ENCODE data around the gene OLIG1.

OLIG1 gene

DNA sequence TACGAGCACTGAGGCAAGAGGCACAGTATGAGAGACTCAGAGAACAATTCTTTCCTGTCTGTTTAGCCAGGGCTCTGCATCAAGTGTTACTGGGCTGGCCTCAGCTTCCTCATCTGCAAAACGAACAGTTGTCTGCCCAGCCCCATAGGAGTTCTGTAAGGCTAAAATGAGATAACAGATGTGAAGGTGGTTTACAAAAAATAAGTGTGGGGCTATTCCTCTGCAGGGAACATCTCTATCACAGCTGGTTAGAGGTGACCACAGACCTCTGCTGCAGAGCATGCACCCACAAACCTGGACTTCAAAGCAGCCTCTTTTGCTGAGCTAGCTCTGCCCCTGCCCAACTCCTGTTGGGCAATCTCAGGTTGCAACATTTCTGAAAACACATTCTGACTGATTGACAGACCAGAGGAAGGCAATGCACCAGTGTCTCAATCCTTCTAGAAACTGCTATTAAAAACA lies 10.5 kb upstream of the OLIG1 start:
- H3K4me3 ChIP-seq (ENCODE audit: low read depth in 1 of 5, low read length in 5 of 5): no peak overlapping the region
- H3K9me3 ChIP-seq (ENCODE audit: control insufficient read depth in 5 of 5, low read length in 5 of 5): no peaks in the 10 kb centered on the region
- H3K9ac ChIP-seq (ENCODE audit: low read length in 5 of 5): no peak overlapping the region
- H3K27me3 ChIP-seq (ENCODE audit: control insufficient read depth in 5 of 5, insufficient read depth in 4 of 5, low read length in 5 of 5): peaks cover 6 to 28% (median 20%) of the 10 kb centered on the region in 5 donors
- H3K4me1 ChIP-seq (ENCODE audit: control insufficient read depth in 5 of 5, insufficient read depth in 5 of 5, low read length in 5 of 5): peaks cover 2 to 20% (median 18%) of the 10 kb centered on the region in 5 donors
- H3K36me3 ChIP-seq (ENCODE audit: control insufficient read depth in 5 of 5, insufficient read depth in 5 of 5, low read length in 5 of 5): no peaks in the 10 kb centered on the region
- H3K27ac ChIP-seq (ENCODE audit: low read depth, low read length): no peak overlapping the region

- peaks cover 10 to 29% (median 25%) of the 10 kb centered on the region in 5 donors for H3K27me3 ChIP-seq (ENCODE audit: control insufficient read depth in 5 of 5, insufficient read depth in 4 of 5, low read length in 5 of 5)
- H3K36me3 ChIP-seq (ENCODE audit: control insufficient read depth in 5 of 5, insufficient read depth in 5 of 5, low read length in 5 of 5): no peaks in the 10 kb centered on the region
- peaks cover 2 to 20% (median 18%) of the 10 kb centered on the region in 5 donors for H3K4me1 ChIP-seq (ENCODE audit: control insufficient read depth in 5 of 5, insufficient read depth in 5 of 5, low read length in 5 of 5)
- no peaks in the 10 kb centered on the region for H3K9me3 ChIP-seq (ENCODE audit: control insufficient read depth in 5 of 5, low read length in 5 of 5)
- H3K9ac ChIP-seq (ENCODE audit: low read length in 5 of 5): no peak overlapping the region
- H3K4me3 ChIP-seq (ENCODE audit: low read depth in 1 of 5, low read length in 5 of 5): no peak overlapping the region
- no peak overlapping the region for H3K27ac ChIP-seq (ENCODE audit: low read depth, low read length)
Observed at GRCh38 chr21:33061233-33061632, 8.7 kb upstream of the OLIG1 start.

GRCh38 chr21:33063375-33063883 lies 6.5 kb upstream of the OLIG1 start:
- peaks cover 24 to 48% (median 46%) of the 10 kb centered on the region in 5 donors for H3K27me3 ChIP-seq (ENCODE audit: control insufficient read depth in 5 of 5, insufficient read depth in 4 of 5, low read length in 5 of 5)
- no peak overlapping the region for H3K4me3 ChIP-seq (ENCODE audit: low read depth in 1 of 5, low read length in 5 of 5)
- peaks cover 0 to 2% (median 1%) of the 10 kb centered on the region in 5 donors for H3K9me3 ChIP-seq (ENCODE audit: control insufficient read depth in 5 of 5, low read length in 5 of 5)
- H3K27ac ChIP-seq (ENCODE audit: low read depth, low read length): no peak overlapping the region
- H3K9ac ChIP-seq (ENCODE audit: low read length in 5 of 5): no peak overlapping the region
- H3K4me1 ChIP-seq (ENCODE audit: control insufficient read depth in 5 of 5, insufficient read depth in 5 of 5, low read length in 5 of 5): peaks cover 2 to 17% (median 15%) of the 10 kb centered on the region in 5 donors
- H3K36me3 ChIP-seq (ENCODE audit: control insufficient read depth in 5 of 5, insufficient read depth in 5 of 5, low read length in 5 of 5): no peaks in the 10 kb centered on the region

- no peak overlapping the region for H3K9ac ChIP-seq (ENCODE audit: low read length in 5 of 5)
- H3K36me3 ChIP-seq (ENCODE audit: control insufficient read depth in 5 of 5, insufficient read depth in 5 of 5, low read length in 5 of 5): no peaks in the 10 kb centered on the region
- peaks cover 29 to 55% (median 52%) of the 10 kb centered on the region in 5 donors for H3K27me3 ChIP-seq (ENCODE audit: control insufficient read depth in 5 of 5, insufficient read depth in 4 of 5, low read length in 5 of 5)
- H3K4me1 ChIP-seq (ENCODE audit: control insufficient read depth in 5 of 5, insufficient read depth in 5 of 5, low read length in 5 of 5): peaks cover 2 to 11% (median 9%) of the 10 kb centered on the region in 5 donors
- H3K27ac ChIP-seq (ENCODE audit: low read depth, low read length): no peak overlapping the region
- peaks cover 3 to 7% (median 5%) of the 10 kb centered on the region in 5 donors for H3K9me3 ChIP-seq (ENCODE audit: control insufficient read depth in 5 of 5, low read length in 5 of 5)
- H3K4me3 ChIP-seq (ENCODE audit: low read depth in 1 of 5, low read length in 5 of 5): no peak overlapping the region
Observed at GRCh38 chr21:33063907-33064622, 5.9 kb upstream of the OLIG1 start.

DNA sequence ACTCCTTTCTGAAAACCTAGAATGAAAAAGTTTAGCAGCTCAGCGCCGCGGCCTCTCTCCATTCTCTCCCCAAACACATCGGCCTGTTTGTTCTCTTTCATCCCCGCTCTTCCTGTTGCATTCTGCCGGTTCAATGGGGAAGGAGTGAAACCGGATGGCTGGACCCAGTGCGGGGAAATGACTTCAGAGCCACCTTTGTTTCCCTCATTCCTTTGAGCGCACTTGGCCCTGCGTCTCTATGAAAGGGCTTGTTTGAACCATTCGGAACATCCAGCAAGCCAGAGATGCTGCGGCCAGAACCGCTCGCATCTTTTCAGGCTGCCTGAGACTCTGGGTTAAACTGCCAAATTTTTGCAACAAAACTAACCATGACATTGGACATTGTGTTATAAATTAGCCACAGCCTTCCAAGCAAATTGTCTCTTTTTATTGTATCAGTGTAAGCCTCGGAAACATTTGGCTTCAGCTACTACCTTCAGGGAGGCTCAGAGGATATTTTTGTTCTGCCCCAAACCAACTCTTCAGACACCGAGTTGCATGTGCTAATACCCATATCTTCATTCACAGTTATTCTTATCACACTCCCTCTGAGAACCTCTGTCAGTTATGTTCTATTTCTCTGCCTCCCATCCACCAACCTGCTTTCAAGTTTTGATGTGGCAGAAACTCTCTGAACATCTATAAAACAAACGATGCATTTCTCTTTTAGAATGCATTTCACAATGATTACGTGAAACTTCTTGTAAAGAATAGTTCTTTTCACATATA lies 5.1 kb upstream of the OLIG1 start:
- Histone ChIP-seq H3K4me1 (ENCODE audit: control insufficient read depth in 5 of 5, insufficient read depth in 5 of 5, low read length in 5 of 5) (peaks cover 0 to 4% (median 3%) of the 10 kb centered on the region in 5 donors), H3K27ac (ENCODE audit: low read depth, low read length) (no peak overlapping the region), H3K4me3 (ENCODE audit: low read depth in 1 of 5, low read length in 5 of 5) (no peak overlapping the region), H3K9me3 (ENCODE audit: control insufficient read depth in 5 of 5, low read length in 5 of 5) (peaks cover 3 to 11% (median 9%) of the 10 kb centered on the region in 5 donors), H3K27me3 (ENCODE audit: control insufficient read depth in 5 of 5, insufficient read depth in 4 of 5, low read length in 5 of 5) (peaks cover 35 to 62% (median 56%) of the 10 kb centered on the region in 5 donors), H3K9ac (ENCODE audit: low read length in 5 of 5) (no peak overlapping the region), H3K36me3 (ENCODE audit: control insufficient read depth in 5 of 5, insufficient read depth in 5 of 5, low read length in 5 of 5) (no peaks in the 10 kb centered on the region)

GRCh38 chr21:33067043-33067442 lies 2.9 kb upstream of the OLIG1 start:
- Histone ChIP-seq H3K4me3 (ENCODE audit: low read depth in 1 of 5, low read length in 5 of 5) (no peak overlapping the region), H3K9me3 (ENCODE audit: control insufficient read depth in 5 of 5, low read length in 5 of 5) (peaks cover 3 to 11% (median 9%) of the 10 kb centered on the region in 5 donors), H3K9ac (ENCODE audit: low read length in 5 of 5) (no peak overlapping the region), H3K4me1 (ENCODE audit: control insufficient read depth in 5 of 5, insufficient read depth in 5 of 5, low read length in 5 of 5) (peaks cover 0 to 24% (median 20%) of the 10 kb centered on the region in 5 donors), H3K27ac (ENCODE audit: low read depth, low read length) (no peak overlapping the region), H3K36me3 (ENCODE audit: control insufficient read depth in 5 of 5, insufficient read depth in 5 of 5, low read length in 5 of 5) (no peaks in the 10 kb centered on the region), H3K27me3 (ENCODE audit: control insufficient read depth in 5 of 5, insufficient read depth in 4 of 5, low read length in 5 of 5) (peaks cover 44 to 74% (median 69%) of the 10 kb centered on the region in 5 donors)

- no peak overlapping the region for H3K9ac ChIP-seq (ENCODE audit: low read length in 5 of 5)
- H3K4me1 ChIP-seq (ENCODE audit: control insufficient read depth in 5 of 5, insufficient read depth in 5 of 5, low read length in 5 of 5): peaks cover 0 to 26% (median 22%) of the 10 kb centered on the region in 5 donors
- no peak overlapping the region for H3K27ac ChIP-seq (ENCODE audit: low read depth, low read length)
- H3K9me3 ChIP-seq (ENCODE audit: control insufficient read depth in 5 of 5, low read length in 5 of 5): peaks cover 3 to 11% (median 9%) of the 10 kb centered on the region in 5 donors
- H3K36me3 ChIP-seq (ENCODE audit: control insufficient read depth in 5 of 5, insufficient read depth in 5 of 5, low read length in 5 of 5): no peaks in the 10 kb centered on the region
- no peak overlapping the region for H3K4me3 ChIP-seq (ENCODE audit: low read depth in 1 of 5, low read length in 5 of 5)
- H3K27me3 ChIP-seq (ENCODE audit: control insufficient read depth in 5 of 5, insufficient read depth in 4 of 5, low read length in 5 of 5): peaks cover 45 to 78% (median 72%) of the 10 kb centered on the region in 5 donors
Observed at GRCh38 chr21:33067457-33067856, 2.5 kb upstream of the OLIG1 start.

GRCh38 chr21:33069243-33069642 lies 698 bp upstream of the OLIG1 start:
- Histone ChIP-seq H3K27ac (ENCODE audit: low read depth, low read length) (no peak overlapping the region), H3K27me3 (ENCODE audit: control insufficient read depth in 5 of 5, insufficient read depth in 4 of 5, low read length in 5 of 5) (peaks cover 54 to 81% (median 67%) of the 10 kb centered on the region in 5 donors), H3K4me1 (ENCODE audit: control insufficient read depth in 5 of 5, insufficient read depth in 5 of 5, low read length in 5 of 5) (peaks cover 0 to 26% (median 22%) of the 10 kb centered on the region in 5 donors), H3K36me3 (ENCODE audit: control insufficient read depth in 5 of 5, insufficient read depth in 5 of 5, low read length in 5 of 5) (no peaks in the 10 kb centered on the region), H3K4me3 (ENCODE audit: low read depth in 1 of 5, low read length in 5 of 5) (no peak overlapping the region), H3K9me3 (ENCODE audit: control insufficient read depth in 5 of 5, low read length in 5 of 5) (peaks cover 3 to 11% (median 9%) of the 10 kb centered on the region in 5 donors), H3K9ac (ENCODE audit: low read length in 5 of 5) (no peak overlapping the region)

- Histone ChIP-seq H3K36me3 (ENCODE audit: control insufficient read depth in 5 of 5, insufficient read depth in 5 of 5, low read length in 5 of 5) (no peaks in the 10 kb centered on the region), H3K27me3 (ENCODE audit: control insufficient read depth in 5 of 5, insufficient read depth in 4 of 5, low read length in 5 of 5) (peaks cover 52 to 81% (median 68%) of the 10 kb centered on the region in 5 donors), H3K4me3 (ENCODE audit: low read depth in 1 of 5, low read length in 5 of 5) (peak overlapping the region in 2 of 5 donors; percentile 59 to 62), H3K9ac (ENCODE audit: low read length in 5 of 5) (no peak overlapping the region), H3K27ac (ENCODE audit: low read depth, low read length) (no peak overlapping the region), H3K4me1 (ENCODE audit: control insufficient read depth in 5 of 5, insufficient read depth in 5 of 5, low read length in 5 of 5) (peaks cover 0 to 26% (median 22%) of the 10 kb centered on the region in 5 donors), H3K9me3 (ENCODE audit: control insufficient read depth in 5 of 5, low read length in 5 of 5) (peaks cover 3 to 11% (median 9%) of the 10 kb centered on the region in 5 donors)
Observed at GRCh38 chr21:33069645-33069993, 322 bp upstream of the OLIG1 start.

DNA sequence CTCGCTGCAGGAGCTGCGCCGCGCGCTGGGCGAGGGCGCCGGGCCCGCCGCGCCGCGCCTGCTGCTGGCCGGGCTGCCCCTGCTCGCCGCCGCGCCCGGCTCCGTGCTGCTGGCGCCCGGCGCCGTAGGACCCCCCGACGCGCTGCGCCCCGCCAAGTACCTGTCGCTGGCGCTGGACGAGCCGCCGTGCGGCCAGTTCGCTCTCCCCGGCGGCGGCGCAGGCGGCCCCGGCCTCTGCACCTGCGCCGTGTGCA lies 730 bp downstream of the OLIG1 start:
- Histone ChIP-seq H3K4me1 (ENCODE audit: control insufficient read depth in 5 of 5, insufficient read depth in 5 of 5, low read length in 5 of 5) (peaks cover 0 to 28% (median 22%) of the 10 kb centered on the region in 5 donors), H3K9me3 (ENCODE audit: control insufficient read depth in 5 of 5, low read length in 5 of 5) (peaks cover 3 to 11% (median 9%) of the 10 kb centered on the region in 5 donors), H3K27ac (ENCODE audit: low read depth, low read length) (no peak overlapping the region), H3K9ac (ENCODE audit: low read length in 5 of 5) (no peak overlapping the region), H3K36me3 (ENCODE audit: control insufficient read depth in 5 of 5, insufficient read depth in 5 of 5, low read length in 5 of 5) (no peaks in the 10 kb centered on the region), H3K4me3 (ENCODE audit: low read depth in 1 of 5, low read length in 5 of 5) (peak overlapping the region in 4 of 5 donors; percentile 22 to 62 (median 48)), H3K27me3 (ENCODE audit: control insufficient read depth in 5 of 5, insufficient read depth in 4 of 5, low read length in 5 of 5) (peaks cover 48 to 79% (median 69%) of the 10 kb centered on the region in 5 donors)

Measured in subcutaneous abdominal adipose tissue (tissue), 5 donors.